Naive thymus-derived CD4-positive, alpha-beta T cell (primary cell): ENCODE results near the gene ARFGEF3. TPM values are rescaled to one million over a fixed set of nuclear protein-coding genes. Genes with fewer than 3 reads are reported as not detected.
"Not testable (repeated sequence)": the region's sequence is repeated elsewhere in the genome, so short reads cannot be mapped to it uniquely, and the experiment has no call there.

Source experiments
- ATAC-seq: fragments of 150-1000 bp; cut with Tn5 transposase; 2 replicates; pipeline ENCODE4 v1.10.0; 2021; ENCODE audit warnings: mild to moderate bottlenecking, moderate library complexity
- CTCF ChIA-PET: fragments of 350-600 bp; sonication (Branson Sonifier 250); formaldehyde crosslinking; loops from one replicate; lab custom pipeline; 2021; ENCODE audit warnings: antibody characterized with exemption; lab: Charles Lee
- POLR2A ChIA-PET: fragments of 350-600 bp; sonication (Branson Sonifier 250); formaldehyde crosslinking; loops from one replicate; lab custom pipeline; 2021; ENCODE audit warnings: antibody characterized with exemption, inconsistent platforms; lab: Charles Lee
- DNase-seq, 9 donors: peaks; one replicate each; pipeline versions ENCODE4 v3.0.0 to v3.0.0-alpha.2; 2020 to 2022; ENCODE audit warnings: mixed read lengths in 1 of 9
- H3K27ac ChIP-seq: one replicate; pipeline ENCODE4 v1.7.0; 2013; ENCODE audit warnings: mild to moderate bottlenecking, low read depth, low read length, moderate library complexity
- H3K27me3 ChIP-seq, 2 donors: one replicate each; pipeline ENCODE4 v1.7.0; 2013; ENCODE audit warnings: low read length in 2 of 2, mild to moderate bottlenecking in 2 of 2, moderate library complexity in 2 of 2; ENCODE audit not compliant: control insufficient read depth in 2 of 2, insufficient read depth in 2 of 2
- H3K36me3 ChIP-seq, 3 experiments: 1 replicate in 2 of 3; 2 replicates in 1 of 3; pipeline ENCODE4 v1.7.0; 2013; ENCODE audit warnings: low read length in 3 of 3, mild to moderate bottlenecking in 3 of 3, moderate library complexity in 1 of 3; ENCODE audit not compliant: insufficient read depth in 3 of 3, control insufficient read depth in 2 of 3
- H3K4me1 ChIP-seq, 2 donors: one replicate each; pipeline ENCODE4 v1.7.0; 2013; ENCODE audit warnings: low read length in 2 of 2, mild to moderate bottlenecking in 2 of 2, moderate library complexity in 1 of 2; ENCODE audit not compliant: control insufficient read depth in 2 of 2, insufficient read depth in 2 of 2
- H3K4me3 ChIP-seq: 2 replicates; pipeline ENCODE4 v1.7.0; 2013; ENCODE audit warnings: mild to moderate bottlenecking, low read length
- H3K9me3 ChIP-seq, 3 experiments: 1 replicate in 2 of 3; 2 replicates in 1 of 3; pipeline ENCODE4 v1.7.0; 2013; ENCODE audit warnings: low read length in 3 of 3; ENCODE audit not compliant: control insufficient read depth in 2 of 3
- H3K27ac Mint-ChIP-seq, 9 donors: one replicate each; pipeline ENCODE4 v1.8.0; 2020 to 2022; ENCODE audit warnings: mixed read lengths in 9 of 9, mild to moderate bottlenecking in 8 of 9, moderate library complexity in 5 of 9, inconsistent platforms in 2 of 9
- H3K27me3 Mint-ChIP-seq, 5 donors: one replicate each; pipeline ENCODE4 v1.8.0; 2021 to 2022; ENCODE audit warnings: mixed read lengths in 5 of 5, mild to moderate bottlenecking in 1 of 5
- H3K36me3 Mint-ChIP-seq, 5 donors: one replicate each; pipeline ENCODE4 v1.8.0; 2020 to 2022; ENCODE audit warnings: mixed read lengths in 5 of 5, mild to moderate bottlenecking in 3 of 5, inconsistent platforms in 1 of 5
- H3K4me1 Mint-ChIP-seq, 7 donors: one replicate each; pipeline ENCODE4 v1.8.0; 2020 to 2022; ENCODE audit warnings: mixed read lengths in 7 of 7, mild to moderate bottlenecking in 3 of 7, inconsistent platforms in 1 of 7
- H3K4me3 Mint-ChIP-seq, 10 donors: one replicate each; pipeline ENCODE4 v1.8.0; 2020 to 2022; ENCODE audit warnings: mild to moderate bottlenecking in 10 of 10, mixed read lengths in 10 of 10, moderate library complexity in 6 of 10, inconsistent platforms in 2 of 10
- H3K9me3 Mint-ChIP-seq, 11 donors: one replicate each; pipeline ENCODE4 v1.8.0; 2020 to 2022; ENCODE audit warnings: mixed read lengths in 11 of 11, mild to moderate bottlenecking in 4 of 11, inconsistent platforms in 1 of 11, moderate library complexity in 1 of 11
- intact Hi-C, 2 donors: fragments of 100-400 bp; cut with micrococcal nuclease; formaldehyde crosslinking; loops; one replicate each; pipeline ENCODE4 v1.15.1; 2023
- polyA plus RNA-seq, 2 donors: library from polyadenylated mRNA; unstranded; fragments of 300-500 nt; fragmentation: Illumina TruSeq; gene quantifications; one replicate each; pipeline ENCODE4 v1.2.3, GENCODE V29; 2021
- total RNA-seq, 6 experiments: library from RNA in 5 of 6; stranded (reverse) in 5 of 6; gene quantifications; 1 replicate in 5 of 6; 2 replicates in 1 of 6; pipeline ENCODE4 v1.2.3 and lab custom pipeline; 2021 to 2026

Gene ARFGEF3
- total and polyA plus RNA-seq, 7 experiments from 2014 or later = 0.02 to 0.15 (median 0.03) TPM; not detected in 4

GRCh38 chr6:138204792-138205384 is 43.1 kb downstream of the ARFGEF3 start:
- no peaks in the 10 kb centered on the region for H3K27me3 ChIP-seq
- H3K4me3 ChIP-seq = no peak overlapping the region
- H3K4me1 ChIP-seq = no peaks in the 10 kb centered on the region
- Mint-ChIP-seq H3K4me3 (no peak overlapping the region), H3K27me3 (peaks cover 22 to 37% (median 29%) of the 10 kb centered on the region in 5 donors), H3K4me1 (peaks cover 0 to 1% (median 0%) of the 10 kb centered on the region in 7 donors), H3K27ac (no peak overlapping the region), H3K9me3 (peaks cover 0 to 14% (median 0%) of the 10 kb centered on the region in 11 donors), H3K36me3 (no peaks in the 10 kb centered on the region)
- no peaks in the 10 kb centered on the region for H3K36me3 ChIP-seq
- no peaks in the 10 kb centered on the region for H3K9me3 ChIP-seq
- ChIA-PET CTCF (no interaction called here), POLR2A (no interaction called here)
- ATAC-seq (no peak), DNase-seq (no peak)
- H3K27ac ChIP-seq = no peak overlapping the region
- intact Hi-C loops = no loop called here

- DNase-seq = no peak
- Histone ChIP-seq H3K27me3 (no peaks in the 10 kb centered on the region), H3K4me1 (no peaks in the 10 kb centered on the region), H3K27ac (no peak overlapping the region), H3K36me3 (no peaks in the 10 kb centered on the region), H3K4me3 (no peak overlapping the region), H3K9me3 (no peaks in the 10 kb centered on the region)
- no peak for ATAC-seq
- Mint-ChIP-seq H3K36me3 (no peaks in the 10 kb centered on the region), H3K4me1 (peaks cover 0 to 2% (median 0%) of the 10 kb centered on the region in 7 donors), H3K27me3 (peaks cover 20 to 36% (median 23%) of the 10 kb centered on the region in 5 donors), H3K9me3 (peaks cover 0 to 11% (median 0%) of the 10 kb centered on the region in 11 donors), H3K4me3 (no peak overlapping the region), H3K27ac (no peak overlapping the region)
- CTCF ChIA-PET = no interaction called here
- POLR2A ChIA-PET = no interaction called here
- intact Hi-C loops = no loop called here
Measured at GRCh38 chr6:138205437-138206094, 43.8 kb downstream of the ARFGEF3 start.

GRCh38 chr6:138206862-138207261 is 45.1 kb downstream of the ARFGEF3 start:
- no peaks in the 10 kb centered on the region for H3K27me3 ChIP-seq
- Mint-ChIP-seq H3K27ac (no peak overlapping the region), H3K36me3 (no peaks in the 10 kb centered on the region), H3K9me3 (peaks cover 0 to 2% (median 0%) of the 10 kb centered on the region in 11 donors), H3K4me3 (no peak overlapping the region), H3K27me3 (peaks cover 13 to 38% (median 21%) of the 10 kb centered on the region in 5 donors), H3K4me1 (peaks cover 0 to 2% (median 0%) of the 10 kb centered on the region in 7 donors)
- CTCF ChIA-PET = interaction anchor here (1.2 kb wide), 1 partner anchor 17 kb away, joined by 3 read pairs; no protein-coding TSS in a partner anchor
- intact Hi-C loops = no loop called here
- H3K27ac ChIP-seq = no peak overlapping the region
- H3K4me3 ChIP-seq = no peak overlapping the region
- POLR2A ChIA-PET = no interaction called here
- no peaks in the 10 kb centered on the region for H3K36me3 ChIP-seq
- no peaks in the 10 kb centered on the region for H3K9me3 ChIP-seq
- no peak for ATAC-seq
- no peaks in the 10 kb centered on the region for H3K4me1 ChIP-seq
- DNase-seq = no peak

GRCh38 chr6:138211048-138211581 is 49.4 kb downstream of the ARFGEF3 start:
- CTCF ChIA-PET = no interaction called here
- peaks cover 0 to 2% (median 0%) of the 10 kb centered on the region in 7 donors for H3K4me1 Mint-ChIP-seq
- no peaks in the 10 kb centered on the region for H3K27me3 ChIP-seq
- H3K4me3 ChIP-seq = no peak overlapping the region
- H3K36me3 ChIP-seq = no peaks in the 10 kb centered on the region
- intact Hi-C loops = loop anchor here in 1 of 2 donors (1.0 kb wide), 1 partner anchor 95 kb away; no protein-coding TSS in a partner anchor
- H3K27ac ChIP-seq = no peak overlapping the region
- H3K4me1 ChIP-seq = no peaks in the 10 kb centered on the region
- no peak for DNase-seq
- H3K9me3 ChIP-seq = no peaks in the 10 kb centered on the region
- POLR2A ChIA-PET = no interaction called here
- H3K9me3 Mint-ChIP-seq = peaks cover 0 to 5% (median 0%) of the 10 kb centered on the region in 11 donors
- no peaks in the 10 kb centered on the region for H3K36me3 Mint-ChIP-seq
- no peak for ATAC-seq
- H3K4me3 Mint-ChIP-seq = no peak overlapping the region
- H3K27ac Mint-ChIP-seq = no peak overlapping the region
- H3K27me3 Mint-ChIP-seq = peaks cover 12 to 48% (median 30%) of the 10 kb centered on the region in 5 donors

- Mint-ChIP-seq H3K9me3 (peaks cover 0 to 4% (median 0%) of the 10 kb centered on the region in 11 donors), H3K27ac (no peak overlapping the region), H3K27me3 (peaks cover 15 to 48% (median 29%) of the 10 kb centered on the region in 5 donors), H3K36me3 (no peaks in the 10 kb centered on the region), H3K4me3 (no peak overlapping the region), H3K4me1 (peaks cover 0 to 2% (median 0%) of the 10 kb centered on the region in 7 donors)
- Histone ChIP-seq H3K36me3 (no peaks in the 10 kb centered on the region), H3K4me3 (no peak overlapping the region), H3K27ac (no peak overlapping the region), H3K4me1 (no peaks in the 10 kb centered on the region), H3K27me3 (no peaks in the 10 kb centered on the region), H3K9me3 (no peaks in the 10 kb centered on the region)
- ATAC-seq (no peak), DNase-seq (no peak)
- ChIA-PET POLR2A (no interaction called here), CTCF (no interaction called here)
- intact Hi-C loops = loop anchor here in 1 of 2 donors (1.0 kb wide), 1 partner anchor 95 kb away; no protein-coding TSS in a partner anchor
Measured at GRCh38 chr6:138211601-138212000, 49.9 kb downstream of the ARFGEF3 start.

- H3K27me3 Mint-ChIP-seq = peaks cover 15 to 47% (median 22%) of the 10 kb centered on the region in 5 donors
Measured at GRCh38 chr6:138212530-138212929, 50.8 kb downstream of the ARFGEF3 start.

More at GRCh38 chr6:138212530-138212929, 50.8 kb downstream of the ARFGEF3 start:
- CTCF ChIA-PET, H3K4me3 ChIP-seq, POLR2A ChIA-PET, H3K4me1 ChIP-seq, H3K27me3 ChIP-seq, H3K9me3 ChIP-seq, H3K27ac ChIP-seq, H3K27ac Mint-ChIP-seq, H3K36me3 Mint-ChIP-seq, intact Hi-C loops, H3K36me3 ChIP-seq, H3K4me3 Mint-ChIP-seq, DNase-seq, ATAC-seq, H3K9me3 Mint-ChIP-seq, H3K4me1 Mint-ChIP-seq: not testable (repeated sequence)
